Measurements from ENCODE around the gene KCNMA1.

KCNMA1 gene

DNA sequence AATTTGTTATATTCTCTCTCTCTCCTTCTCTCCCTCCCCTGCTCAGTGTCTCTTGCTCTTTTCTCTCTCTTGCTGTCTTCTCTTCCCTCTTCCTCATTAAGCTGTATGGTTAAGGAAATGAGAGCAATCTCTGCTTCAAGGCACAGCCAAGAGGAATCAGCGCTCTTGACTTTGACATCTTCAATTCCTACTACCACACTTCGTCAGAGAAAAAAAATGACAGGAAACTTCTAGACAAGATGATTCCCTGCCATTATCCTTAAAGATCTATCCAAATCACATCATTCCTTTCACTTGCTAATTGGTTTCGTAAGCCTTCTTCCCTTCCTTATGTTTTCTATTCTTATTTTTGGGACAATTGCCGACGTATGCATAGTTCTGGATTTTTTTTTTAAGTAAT, 425.0 kb downstream of the KCNMA1 start:
- DNase-seq (ENCODE audit: low read depth in 2 of 2) = no peak

- no peak for DNase-seq (ENCODE audit: low read depth in 2 of 2)
These were observed 427.0 kb downstream of the KCNMA1 start for GRCh38 chr10:77210645-77211044.

DNA sequence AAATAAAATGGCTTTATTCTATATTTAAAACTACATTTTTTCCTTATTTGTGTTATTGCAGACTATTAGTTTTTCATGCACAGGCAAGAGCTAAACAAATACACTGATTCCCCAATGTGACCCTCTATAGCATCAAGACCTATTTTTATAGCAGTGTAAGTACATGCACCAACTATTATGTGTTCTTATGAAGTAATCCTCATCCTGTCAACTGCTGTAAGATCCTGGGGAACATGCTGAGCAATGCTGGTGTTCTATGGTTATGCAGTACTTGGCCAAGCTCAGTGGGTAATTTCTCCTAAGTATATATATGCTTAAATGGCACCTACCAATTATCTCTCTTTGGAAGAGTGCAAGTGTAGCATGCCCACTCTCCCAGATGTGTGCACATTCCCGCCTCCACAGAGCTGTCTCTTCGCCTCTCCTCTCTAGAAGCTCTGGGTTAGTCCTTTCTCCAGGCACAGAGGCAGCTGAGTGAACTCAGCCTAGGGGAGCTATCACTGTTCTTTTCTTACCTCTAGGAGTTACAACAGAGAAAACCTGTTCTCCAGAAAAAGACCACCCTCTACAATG, 428.8 kb downstream of the KCNMA1 start:
- no peak for DNase-seq (ENCODE audit: low read depth in 2 of 2)

GRCh38 chr10:77207828-77208185, 429.8 kb downstream of the KCNMA1 start:
- DNase-seq (ENCODE audit: low read depth in 2 of 2) = no peak

DNA sequence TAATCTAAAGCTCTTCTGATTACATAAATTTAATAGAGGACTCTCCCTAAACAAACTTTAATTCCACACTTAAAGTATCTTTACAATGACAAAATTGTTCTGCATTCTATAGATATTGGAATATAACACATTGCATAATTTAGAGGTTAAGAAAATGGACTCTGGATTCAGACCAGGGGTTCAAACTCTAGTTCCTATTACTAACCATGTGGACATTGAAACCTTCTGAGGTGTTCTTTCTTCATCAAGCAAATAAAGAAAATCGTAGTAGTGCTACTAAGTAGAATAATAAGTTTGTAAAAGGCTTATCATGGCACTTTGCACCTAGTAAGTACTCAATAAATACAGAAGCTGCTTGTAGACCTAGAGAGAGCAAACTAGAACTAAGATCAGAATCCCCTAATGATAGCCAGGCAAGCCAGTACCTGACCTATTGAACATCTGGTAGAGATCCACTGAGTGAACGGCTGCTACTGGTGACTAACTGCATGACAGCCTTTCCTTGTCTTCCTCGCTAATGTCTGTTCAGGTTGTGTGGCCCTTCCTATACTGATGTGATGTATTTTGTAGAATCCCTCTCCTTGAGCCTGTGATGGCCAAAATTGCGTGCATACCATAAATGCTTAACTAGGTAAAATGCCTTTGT, 430.3 kb downstream of the KCNMA1 start:
- no peak for DNase-seq (ENCODE audit: low read depth in 2 of 2)

GRCh38 chr10:77205135-77205534, 432.5 kb downstream of the KCNMA1 start:
- no peak for DNase-seq (ENCODE audit: low read depth in 2 of 2)

- no peak for DNase-seq (ENCODE audit: low read depth in 2 of 2)
These were observed 433.4 kb downstream of the KCNMA1 start for GRCh38 chr10:77204171-77204570.

GRCh38 chr10:77202857-77203256, 434.8 kb downstream of the KCNMA1 start:
- DNase-seq (ENCODE audit: low read depth in 2 of 2) = no peak

DNA sequence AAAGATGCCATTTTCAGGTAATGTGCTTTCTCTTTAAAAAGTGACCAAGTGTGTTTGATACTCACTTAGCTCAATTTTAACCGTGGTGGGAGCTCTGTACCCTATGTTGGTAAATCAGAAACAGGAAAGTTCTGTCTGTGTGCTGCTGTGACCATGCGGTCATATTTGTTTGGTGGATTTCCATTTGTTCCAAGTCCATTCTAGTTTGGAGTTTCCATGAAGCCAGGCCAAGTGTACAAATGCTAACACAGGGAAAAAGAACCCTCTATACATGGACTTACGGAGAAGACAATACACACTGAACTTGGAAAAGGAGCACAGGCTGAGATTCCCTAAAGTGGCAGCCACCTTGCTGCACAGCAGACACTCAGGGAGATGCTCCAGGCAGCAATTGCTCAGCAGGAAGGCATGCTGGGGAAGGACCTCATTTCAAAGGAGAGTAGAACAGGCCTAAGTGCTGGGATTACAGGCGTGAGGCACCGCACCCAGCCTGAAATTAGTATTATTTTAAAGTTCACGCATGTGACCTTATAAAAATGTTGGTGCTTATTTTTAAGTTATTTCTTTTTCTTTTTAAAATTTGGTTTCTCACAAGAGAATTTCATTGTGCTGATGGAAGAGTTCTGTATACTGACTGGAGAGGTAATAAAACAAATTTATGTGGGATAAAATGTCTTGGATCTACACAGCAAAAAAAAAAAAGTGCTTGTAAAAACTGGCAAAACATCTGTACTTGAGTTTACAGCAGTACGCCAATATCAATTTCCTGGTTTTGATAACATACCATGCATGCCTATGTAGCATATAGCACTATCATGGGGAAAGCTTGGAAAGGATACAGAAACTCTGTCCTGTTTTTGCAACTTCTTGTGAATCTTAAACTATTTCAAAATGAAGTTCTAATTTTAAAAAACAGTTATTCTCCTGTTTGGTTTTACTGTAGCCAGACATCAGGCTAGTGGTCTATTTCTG, 436.2 kb downstream of the KCNMA1 start:
- peak; percentile 57 to 58 for DNase-seq (ENCODE audit: low read depth in 2 of 2)

DNA sequence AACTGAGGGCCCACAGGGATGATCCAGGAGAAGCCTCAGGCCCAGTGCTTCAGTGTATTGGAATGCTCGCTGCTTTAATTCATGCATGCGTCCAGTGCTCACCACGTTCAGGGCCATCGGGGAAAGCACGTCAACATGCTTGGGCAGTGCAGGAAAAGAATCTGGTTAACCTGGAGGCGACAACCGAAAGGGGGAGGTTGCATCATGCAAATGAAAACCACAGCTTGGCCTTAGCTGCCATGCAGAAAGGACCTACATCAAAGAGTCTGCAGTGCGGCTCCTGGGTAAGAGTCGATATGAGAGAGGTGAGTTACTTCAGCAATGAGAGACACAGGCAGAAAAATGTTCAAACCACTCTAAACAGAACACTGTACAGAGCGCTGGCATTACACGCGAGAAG, 440.1 kb downstream of the KCNMA1 start:
- DNase-seq (ENCODE audit: low read depth in 2 of 2) = no peak

DNA sequence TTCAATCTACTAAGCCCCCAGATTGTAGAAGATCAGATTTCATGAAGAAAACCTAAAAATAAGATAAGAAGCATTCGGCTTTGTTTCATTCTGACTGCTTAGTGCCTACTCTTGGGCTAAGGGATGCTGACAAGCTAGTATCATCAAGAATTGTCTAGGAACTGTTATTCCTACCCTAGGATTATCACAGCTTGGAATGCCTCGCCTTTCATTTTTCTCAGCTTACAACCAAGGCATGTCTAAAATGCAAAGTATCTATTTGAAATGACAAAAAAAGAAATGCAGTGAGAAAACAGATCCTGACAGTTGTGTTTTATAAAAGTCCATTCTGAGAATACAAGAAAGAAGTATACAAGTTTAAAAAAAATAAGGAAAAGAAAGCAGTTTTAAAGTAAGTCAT, 441.0 kb downstream of the KCNMA1 start:
- DNase-seq (ENCODE audit: low read depth in 2 of 2) = no peak

GRCh38 chr10:77195101-77195500, 442.5 kb downstream of the KCNMA1 start:
- DNase-seq (ENCODE audit: low read depth in 2 of 2) = peak; percentile 81 to 82

DNA sequence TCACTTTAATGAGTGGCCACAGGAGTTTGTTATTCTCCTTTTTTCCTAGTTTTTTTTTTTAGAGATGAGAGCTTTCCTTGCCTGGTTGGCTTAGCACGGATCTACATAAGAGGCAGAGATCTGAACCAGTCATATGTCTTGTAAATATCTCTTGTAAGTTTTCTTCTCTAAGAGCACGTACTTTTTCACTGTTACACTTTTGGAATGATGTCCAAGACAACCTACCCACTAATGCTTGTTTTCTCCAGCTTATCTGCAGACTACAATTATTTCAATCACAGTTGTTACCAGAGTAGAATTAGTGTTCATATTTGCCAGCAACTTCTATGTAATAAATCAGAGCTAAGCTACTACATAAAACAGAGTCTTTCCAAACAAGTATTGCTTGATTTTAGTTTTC, 444.6 kb downstream of the KCNMA1 start:
- DNase-seq (ENCODE audit: low read depth in 2 of 2) = no peak

GRCh38 chr10:77192402-77192801, 445.2 kb downstream of the KCNMA1 start:
- DNase-seq (ENCODE audit: low read depth in 2 of 2) = no peak

- DNase-seq (ENCODE audit: low read depth in 2 of 2) = no peak
These were observed 446.1 kb downstream of the KCNMA1 start for GRCh38 chr10:77191324-77192049.

GRCh38 chr10:77190291-77190690, 447.3 kb downstream of the KCNMA1 start:
- no peak for DNase-seq (ENCODE audit: low read depth in 2 of 2)

DNA sequence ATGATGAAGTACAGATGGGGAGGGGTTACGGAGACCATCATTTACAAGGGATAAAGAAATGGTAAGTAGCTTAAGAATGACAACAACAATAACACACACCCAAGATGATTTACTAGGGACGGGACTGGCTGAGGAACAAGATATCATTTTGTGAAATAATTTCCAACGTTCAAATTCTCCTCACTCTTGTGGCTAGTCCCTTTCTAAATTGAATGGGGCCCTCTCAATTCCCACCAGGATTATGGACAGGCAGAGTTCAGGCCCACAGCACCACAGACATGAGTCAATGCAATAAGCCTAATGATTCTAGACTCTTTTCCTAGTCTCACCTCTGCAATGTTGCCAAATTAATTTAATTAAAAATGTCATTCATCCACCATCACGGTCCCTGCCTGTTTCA, 448.1 kb downstream of the KCNMA1 start:
- DNase-seq (ENCODE audit: low read depth in 2 of 2) = no peak

GRCh38 chr10:77189075-77189474, 448.5 kb downstream of the KCNMA1 start:
- no peak for DNase-seq (ENCODE audit: low read depth in 2 of 2)

DNA sequence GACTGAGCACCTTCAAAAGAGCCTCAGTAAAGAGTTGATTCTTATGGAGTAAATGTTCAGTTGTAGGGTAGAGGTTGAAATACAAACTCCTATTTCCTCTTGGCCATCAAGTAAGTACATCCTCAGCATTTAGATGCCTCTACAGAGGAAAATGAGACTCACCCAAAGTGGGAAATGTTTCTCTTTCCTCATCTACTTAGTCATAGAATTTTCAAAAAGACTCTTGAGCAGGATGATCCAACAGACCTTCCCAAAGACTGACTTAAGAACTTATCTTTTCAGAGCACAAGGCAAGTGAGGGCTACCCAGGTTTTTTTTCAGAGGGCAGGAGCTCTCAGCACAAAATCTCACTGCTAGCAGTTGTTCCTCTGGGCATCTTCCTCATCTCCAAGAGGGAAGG, 449.1 kb downstream of the KCNMA1 start:
- no peak for DNase-seq (ENCODE audit: low read depth in 2 of 2)

DNA sequence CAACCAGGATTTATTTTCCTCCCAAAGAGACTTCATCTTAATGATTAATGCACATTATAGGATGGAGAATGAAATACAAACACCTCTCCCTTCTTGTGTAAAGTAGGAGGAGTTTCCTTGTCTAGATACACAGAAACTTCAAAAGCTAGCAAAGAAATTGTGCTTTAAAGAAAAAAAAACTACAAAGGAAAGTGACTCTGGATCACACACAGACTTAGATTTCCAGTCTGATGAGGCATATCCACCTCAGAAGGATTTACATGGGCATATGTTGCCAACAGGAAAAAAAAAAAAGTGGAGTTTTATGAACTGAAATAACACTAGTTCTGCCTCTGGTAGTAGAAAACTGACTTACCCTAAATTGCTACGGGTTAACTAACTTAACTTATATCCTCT, 449.6 kb downstream of the KCNMA1 start:
- no peak for DNase-seq (ENCODE audit: low read depth in 2 of 2)

GRCh38 chr10:77187376-77187999, 450.1 kb downstream of the KCNMA1 start:
- DNase-seq (ENCODE audit: low read depth in 2 of 2) = no peak

- no peak for DNase-seq (ENCODE audit: low read depth in 2 of 2)
These were observed 450.7 kb downstream of the KCNMA1 start for GRCh38 chr10:77186936-77187335.

Measured in fibroblast of skin of left quadriceps (primary cell).